ENCODE results near the gene IL21R. TPM values are rescaled to one million over a fixed set of nuclear protein-coding genes. Genes with fewer than 3 reads are reported as not detected.

Gene IL21R
- total RNA-seq, 1 experiment from 2014 or later, result 3.8 TPM

DNA sequence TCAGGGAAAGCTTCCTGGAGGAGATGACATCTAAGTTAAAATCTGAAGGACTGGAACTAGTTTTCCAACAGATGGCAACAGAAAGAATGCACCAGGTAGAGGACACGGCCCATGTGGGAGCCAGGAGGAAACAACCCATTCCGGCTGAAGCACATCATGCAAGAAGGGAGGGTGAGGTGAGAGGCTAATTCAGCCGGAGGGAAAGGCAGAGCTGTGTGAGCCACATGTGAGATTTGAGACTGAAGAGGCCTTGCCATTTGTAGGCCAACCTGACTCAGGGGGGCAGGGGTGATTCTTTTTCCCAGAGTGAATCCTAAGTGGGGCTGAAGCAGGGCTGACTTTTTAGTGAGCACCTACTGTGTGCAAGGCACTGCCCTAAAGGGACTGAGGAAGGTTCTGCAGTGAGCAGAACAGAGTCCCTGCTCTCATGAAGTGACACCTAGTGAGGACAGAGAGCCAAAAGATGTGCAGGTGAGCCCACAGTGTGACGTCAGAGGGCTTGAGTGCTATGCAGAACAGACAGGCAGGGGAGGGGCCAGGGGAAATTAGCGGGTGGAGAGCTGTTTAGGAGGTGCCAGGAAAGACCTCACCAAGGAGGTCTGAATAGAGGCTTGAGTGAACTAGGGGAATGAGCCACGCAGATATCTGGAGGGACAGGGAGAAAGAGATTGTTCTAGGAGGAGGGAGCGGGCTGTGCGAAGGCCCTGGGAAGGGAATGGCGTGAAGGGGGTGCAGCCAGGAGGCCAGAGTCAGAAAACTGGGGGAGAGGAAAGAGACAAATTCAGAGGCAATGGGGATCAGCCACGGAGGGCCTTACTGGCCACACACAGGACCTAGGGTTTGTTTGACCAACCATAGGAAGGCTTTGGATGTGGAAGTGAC, 19.8 kb upstream of the IL21R start:
- TF ChIP-seq EZH2 (IDR thresholded peaks at IDR 0.05; ENCODE audit: low read depth), result no peak
- no peak for TF ChIP-seq CTCF (conservative IDR thresholded peaks at IDR 0.05)
- CTCF ChIA-PET, result no interaction called here
- H3K9me2 ChIP-seq (ENCODE audit: insufficient read depth), result no peaks in the 10 kb centered on the region

GRCh38 chr16:27383556-27384243, 18.3 kb upstream of the IL21R start:
- H2AFZ ChIP-seq, result no peak overlapping the region
- intact Hi-C loops (cut with micrococcal nuclease; ENCODE audit: unreplicated experiment), result no loop called here
- no peaks in the 10 kb centered on the region for H3K4me1 ChIP-seq (replicated peaks; ENCODE audit: insufficient read depth)
- no peaks in the 10 kb centered on the region for H3K9me2 ChIP-seq (ENCODE audit: insufficient read depth)
- H3F3A ChIP-seq (ENCODE audit: insufficient read depth, low read depth), result no peaks in the 10 kb centered on the region
- H3K27me3 ChIP-seq (ENCODE audit: insufficient read depth, low read depth), result peaks cover 72% of the 10 kb centered on the region
- BruUV-seq (replicated peaks), result no TSS peak
- no peaks in the 10 kb centered on the region for H3K79me2 ChIP-seq (ENCODE audit: low read depth)
- CTCF ChIA-PET, result no interaction called here
- H3K4me2 ChIP-seq, result no peak overlapping the region
- no peak overlapping the region for H3K4me3 ChIP-seq
- DNase-seq, result no peak
- TF ChIP-seq CTCF (conservative IDR thresholded peaks at IDR 0.05) (no peak), EZH2 (IDR thresholded peaks at IDR 0.05; ENCODE audit: low read depth) (no peak)
- no peaks in the 10 kb centered on the region for H3K9me3 ChIP-seq (ENCODE audit: insufficient read depth, low read depth)
- POLR2A ChIA-PET (ENCODE audit: unreplicated experiment), result no interaction called here
- no peaks in the 10 kb centered on the region for H3K36me3 ChIP-seq (ENCODE audit: low read depth)
- no peak overlapping the region for H3K27ac ChIP-seq
- no peaks in the 10 kb centered on the region for H4K20me1 ChIP-seq (ENCODE audit: insufficient read depth)

More for the DNA sequence above, 19.8 kb upstream of the IL21R start:
- intact Hi-C loops (cut with micrococcal nuclease; ENCODE audit: unreplicated experiment), result no loop called here
- H3F3A ChIP-seq (ENCODE audit: insufficient read depth, low read depth), result no peaks in the 10 kb centered on the region
- BruUV-seq (replicated peaks), result no TSS peak
- H4K20me1 ChIP-seq (ENCODE audit: insufficient read depth), result no peaks in the 10 kb centered on the region
- no peaks in the 10 kb centered on the region for H3K79me2 ChIP-seq (ENCODE audit: low read depth)
- H3K27me3 ChIP-seq (ENCODE audit: insufficient read depth, low read depth), result peaks cover 66% of the 10 kb centered on the region
- no peak overlapping the region for H3K4me2 ChIP-seq
- DNase-seq, result no peak
- no peaks in the 10 kb centered on the region for H3K4me1 ChIP-seq (replicated peaks; ENCODE audit: insufficient read depth)
- H3K4me3 ChIP-seq, result no peak overlapping the region
- no peaks in the 10 kb centered on the region for H3K9me3 ChIP-seq (ENCODE audit: insufficient read depth, low read depth)
- no peaks in the 10 kb centered on the region for H3K36me3 ChIP-seq (ENCODE audit: low read depth)
- H2AFZ ChIP-seq, result no peak overlapping the region
- H3K27ac ChIP-seq, result no peak overlapping the region
- POLR2A ChIA-PET (ENCODE audit: unreplicated experiment), result no interaction called here

GRCh38 chr16:27384425-27384824, 17.5 kb upstream of the IL21R start:
- Histone ChIP-seq H3F3A (ENCODE audit: insufficient read depth, low read depth) (no peaks in the 10 kb centered on the region), H3K4me1 (replicated peaks; ENCODE audit: insufficient read depth) (no peaks in the 10 kb centered on the region), H3K9me2 (ENCODE audit: insufficient read depth) (no peaks in the 10 kb centered on the region), H3K9me3 (ENCODE audit: insufficient read depth, low read depth) (no peaks in the 10 kb centered on the region), H3K4me2 (no peak overlapping the region), H3K79me2 (ENCODE audit: low read depth) (no peaks in the 10 kb centered on the region), H3K4me3 (no peak overlapping the region), H3K36me3 (ENCODE audit: low read depth) (no peaks in the 10 kb centered on the region), H2AFZ (no peak overlapping the region), H3K27me3 (ENCODE audit: insufficient read depth, low read depth) (peaks cover 76% of the 10 kb centered on the region), H3K27ac (no peak overlapping the region), H4K20me1 (ENCODE audit: insufficient read depth) (no peaks in the 10 kb centered on the region)
- no TSS peak for BruUV-seq (replicated peaks)
- no peak for DNase-seq
- CTCF ChIA-PET, result no interaction called here
- TF ChIP-seq CTCF (conservative IDR thresholded peaks at IDR 0.05), result no peak
- TF ChIP-seq EZH2 (IDR thresholded peaks at IDR 0.05; ENCODE audit: low read depth), result no peak
- POLR2A ChIA-PET (ENCODE audit: unreplicated experiment), result no interaction called here
- intact Hi-C loops (cut with micrococcal nuclease; ENCODE audit: unreplicated experiment), result no loop called here
